ENCODE data around the gene WIPF1. TPM values are rescaled to one million over a fixed set of nuclear protein-coding genes. Genes with fewer than 3 reads are reported as not detected.

Gene WIPF1
- total and polyA plus RNA-seq, 4 experiments from 2014 or later: 79.2 to 484 (median 326) TPM

GRCh38 chr2:174522553-174522952, 75.1 kb downstream of the WIPF1 start:
- DNase-seq: peak in 2 of 5 donors; percentile 7 to 13
- H3K27ac ChIP-seq (ENCODE audit: low read depth, low read length): no peak overlapping the region
- ChIA-PET CTCF (ENCODE audit: partially characterized antibody) (interaction anchor here (0.7 to 10.2 kb wide), 13 partner anchors 9 to 172 kb away, joined by 3 to 169 read pairs (median 6); partner anchors contain the start of genes GPR155 and WIPF1), POLR2A (ENCODE audit: partially characterized antibody) (interaction anchor here (1.0 to 2.1 kb wide), 3 partner anchors 29 to 63 kb away, joined by 3 to 7 read pairs (median 6); partner anchors contain the start of gene GPR155)
- H3K9me3 Mint-ChIP-seq: peaks cover 0 to under 1% (median 0%) of the 10 kb centered on the region in 8 donors
- peaks cover 4 to 14% of the 10 kb centered on the region in 2 donors for H3K36me3 Mint-ChIP-seq
- H3K4me1 Mint-ChIP-seq: peaks cover 5 to 9% (median 8%) of the 10 kb centered on the region in 4 donors
- peaks cover 0 to 2% of the 10 kb centered on the region in 2 donors for H3K27me3 Mint-ChIP-seq
- no peaks in the 10 kb centered on the region for H3K4me1 ChIP-seq (ENCODE audit: insufficient read depth, low read length)
- H3K27me3 ChIP-seq (ENCODE audit: insufficient read depth, low read length): no peaks in the 10 kb centered on the region
- no peak overlapping the region for H3K27ac Mint-ChIP-seq
- H3K9me3 ChIP-seq (ENCODE audit: control insufficient read depth in 1 of 2, low read length in 2 of 2): no peaks in the 10 kb centered on the region
- no peak overlapping the region for H3K4me3 Mint-ChIP-seq
- H3K4me3 ChIP-seq (ENCODE audit: low read length in 2 of 2): no peak overlapping the region
- intact Hi-C loops (cut with micrococcal nuclease): loop anchor here (1.0 to 2.0 kb wide), 2 partner anchors 36 to 60 kb away; partner anchors contain the start of gene GPR155
- no peaks in the 10 kb centered on the region for H3K36me3 ChIP-seq (ENCODE audit: insufficient read depth, low read length)

- Mint-ChIP-seq H3K4me1 (peaks cover 4 to 12% (median 9%) of the 10 kb centered on the region in 4 donors), H3K36me3 (no peaks in the 10 kb centered on the region), H3K9me3 (no peaks in the 10 kb centered on the region), H3K27me3 (peaks cover 0 to 2% of the 10 kb centered on the region in 2 donors), H3K4me3 (no peak overlapping the region), H3K27ac (peak overlapping the region in 3 of 7 donors; percentile 12 to 39 (median 15))
- Histone ChIP-seq H3K4me1 (ENCODE audit: insufficient read depth, low read length) (peaks cover 3% of the 10 kb centered on the region), H3K27me3 (ENCODE audit: insufficient read depth, low read length) (no peaks in the 10 kb centered on the region), H3K27ac (ENCODE audit: low read depth, low read length) (no peak overlapping the region), H3K9me3 (ENCODE audit: control insufficient read depth in 1 of 2, low read length in 2 of 2) (no peaks in the 10 kb centered on the region), H3K4me3 (ENCODE audit: low read length in 2 of 2) (no peak overlapping the region), H3K36me3 (ENCODE audit: insufficient read depth, low read length) (no peaks in the 10 kb centered on the region)
- ChIA-PET POLR2A (ENCODE audit: partially characterized antibody) (interaction anchor here (2.3 kb wide), 1 partner anchor 25 kb away, joined by 8 read pairs; no protein-coding TSS in a partner anchor), CTCF (ENCODE audit: partially characterized antibody) (interaction anchor here (5.4 to 10.2 kb wide), 2 partner anchors 33 to 57 kb away, joined by 44 to 169 read pairs; partner anchors contain the start of gene GPR155)
- no peak for DNase-seq
- intact Hi-C loops (cut with micrococcal nuclease): no loop called here
These were observed 79.2 kb downstream of the WIPF1 start for GRCh38 chr2:174518395-174518794.

GRCh38 chr2:174516501-174517378, 80.9 kb downstream of the WIPF1 start:
- H3K4me1 ChIP-seq (ENCODE audit: insufficient read depth, low read length): peaks cover 12% of the 10 kb centered on the region
- Mint-ChIP-seq H3K27me3 (peaks cover 0 to 2% of the 10 kb centered on the region in 2 donors), H3K27ac (peak overlapping the region in 2 of 7 donors; percentile 2 to 65), H3K4me3 (peak overlapping the region in 1 of 8 donors; percentile 40), H3K36me3 (peaks cover 0 to 2% of the 10 kb centered on the region in 2 donors), H3K4me1 (peaks cover 9 to 23% (median 22%) of the 10 kb centered on the region in 4 donors), H3K9me3 (peaks cover 0 to 5% (median 1%) of the 10 kb centered on the region in 8 donors)
- no peak overlapping the region for H3K27ac ChIP-seq (ENCODE audit: low read depth, low read length)
- POLR2A ChIA-PET (ENCODE audit: partially characterized antibody): interaction anchor here (2.3 kb wide), 1 partner anchor 23 kb away, joined by 8 read pairs; no protein-coding TSS in a partner anchor
- no peaks in the 10 kb centered on the region for H3K36me3 ChIP-seq (ENCODE audit: insufficient read depth, low read length)
- no peak overlapping the region for H3K4me3 ChIP-seq (ENCODE audit: low read length in 2 of 2)
- no peaks in the 10 kb centered on the region for H3K27me3 ChIP-seq (ENCODE audit: insufficient read depth, low read length)
- no peaks in the 10 kb centered on the region for H3K9me3 ChIP-seq (ENCODE audit: control insufficient read depth in 1 of 2, low read length in 2 of 2)
- CTCF ChIA-PET (ENCODE audit: partially characterized antibody): interaction anchor here (10.2 kb wide), 1 partner anchor 55 kb away, joined by 169 read pairs; no protein-coding TSS in a partner anchor
- DNase-seq: no peak
- intact Hi-C loops (cut with micrococcal nuclease): no loop called here

GRCh38 chr2:174512345-174512744, 85.3 kb downstream of the WIPF1 start:
- Mint-ChIP-seq H3K27me3 (no peaks in the 10 kb centered on the region), H3K9me3 (peaks cover 0 to 31% (median 15%) of the 10 kb centered on the region in 8 donors), H3K4me3 (peak overlapping the region in 7 of 8 donors; percentile 36 to 78 (median 66)), H3K27ac (peak overlapping the region in 5 of 7 donors; percentile 3 to 76 (median 36)), H3K36me3 (peaks cover 5 to 14% of the 10 kb centered on the region in 2 donors), H3K4me1 (peaks cover 10 to 26% (median 21%) of the 10 kb centered on the region in 4 donors)
- no peak overlapping the region for H3K27ac ChIP-seq (ENCODE audit: low read depth, low read length)
- intact Hi-C loops (cut with micrococcal nuclease): no loop called here
- H3K36me3 ChIP-seq (ENCODE audit: insufficient read depth, low read length): no peaks in the 10 kb centered on the region
- H3K4me1 ChIP-seq (ENCODE audit: insufficient read depth, low read length): peaks cover 13% of the 10 kb centered on the region
- H3K27me3 ChIP-seq (ENCODE audit: insufficient read depth, low read length): no peaks in the 10 kb centered on the region
- ChIA-PET CTCF (ENCODE audit: partially characterized antibody) (interaction anchor here (1.2 to 1.6 kb wide), 2 partner anchors 17 to 49 kb away, joined by 3 to 6 read pairs; no protein-coding TSS in a partner anchor), POLR2A (ENCODE audit: partially characterized antibody) (interaction anchor here (0.6 to 1.3 kb wide), 3 partner anchors 19 to 27 kb away, joined by 3 to 5 read pairs (median 4); no protein-coding TSS in a partner anchor)
- H3K9me3 ChIP-seq (ENCODE audit: control insufficient read depth in 1 of 2, low read length in 2 of 2): peaks cover 0 to 5% of the 10 kb centered on the region in 2 donors
- no peak overlapping the region for H3K4me3 ChIP-seq (ENCODE audit: low read length in 2 of 2)
- no peak for DNase-seq

- POLR2A ChIA-PET (ENCODE audit: partially characterized antibody): interaction anchor here (1.2 to 1.3 kb wide), 2 partner anchors 19 to 26 kb away, joined by 3 to 5 read pairs; no protein-coding TSS in a partner anchor
- DNase-seq: no peak
- Mint-ChIP-seq H3K4me1 (peaks cover 9 to 22% (median 18%) of the 10 kb centered on the region in 4 donors), H3K27ac (peak overlapping the region in 3 of 7 donors; percentile 13 to 43 (median 25)), H3K36me3 (peaks cover 5 to 18% of the 10 kb centered on the region in 2 donors), H3K27me3 (no peaks in the 10 kb centered on the region), H3K4me3 (peak overlapping the region in 6 of 8 donors; percentile 46 to 78 (median 66)), H3K9me3 (peaks cover 0 to 35% (median 18%) of the 10 kb centered on the region in 8 donors)
- no peaks in the 10 kb centered on the region for H3K36me3 ChIP-seq (ENCODE audit: insufficient read depth, low read length)
- CTCF ChIA-PET (ENCODE audit: partially characterized antibody): interaction anchor here (1.1 to 1.6 kb wide), 3 partner anchors 17 to 50 kb away, joined by 3 to 6 read pairs (median 3); no protein-coding TSS in a partner anchor
- peaks cover 13% of the 10 kb centered on the region for H3K4me1 ChIP-seq (ENCODE audit: insufficient read depth, low read length)
- H3K27ac ChIP-seq (ENCODE audit: low read depth, low read length): no peak overlapping the region
- H3K9me3 ChIP-seq (ENCODE audit: control insufficient read depth in 1 of 2, low read length in 2 of 2): peaks cover 0 to 5% of the 10 kb centered on the region in 2 donors
- H3K4me3 ChIP-seq (ENCODE audit: low read length in 2 of 2): no peak overlapping the region
- intact Hi-C loops (cut with micrococcal nuclease): no loop called here
- H3K27me3 ChIP-seq (ENCODE audit: insufficient read depth, low read length): no peaks in the 10 kb centered on the region
These were observed 85.9 kb downstream of the WIPF1 start for GRCh38 chr2:174511580-174512260.

- Histone ChIP-seq H3K27ac (ENCODE audit: low read depth, low read length) (no peak overlapping the region), H3K4me3 (ENCODE audit: low read length in 2 of 2) (no peak overlapping the region), H3K9me3 (ENCODE audit: control insufficient read depth in 1 of 2, low read length in 2 of 2) (peaks cover 0 to 5% of the 10 kb centered on the region in 2 donors), H3K36me3 (ENCODE audit: insufficient read depth, low read length) (no peaks in the 10 kb centered on the region), H3K4me1 (ENCODE audit: insufficient read depth, low read length) (peaks cover 9% of the 10 kb centered on the region), H3K27me3 (ENCODE audit: insufficient read depth, low read length) (no peaks in the 10 kb centered on the region)
- H3K4me1 Mint-ChIP-seq: peaks cover 9 to 17% (median 14%) of the 10 kb centered on the region in 4 donors
- intact Hi-C loops (cut with micrococcal nuclease): no loop called here
- H3K4me3 Mint-ChIP-seq: no peak overlapping the region
- CTCF ChIA-PET (ENCODE audit: partially characterized antibody): interaction anchor here (1.1 to 1.3 kb wide), 2 partner anchors 12 to 49 kb away, joined by 3 to 4 read pairs; no protein-coding TSS in a partner anchor
- H3K27ac Mint-ChIP-seq: no peak overlapping the region
- peaks cover 5 to 22% of the 10 kb centered on the region in 2 donors for H3K36me3 Mint-ChIP-seq
- no peaks in the 10 kb centered on the region for H3K27me3 Mint-ChIP-seq
- no peak for DNase-seq
- peaks cover 0 to 35% (median 19%) of the 10 kb centered on the region in 8 donors for H3K9me3 Mint-ChIP-seq
- POLR2A ChIA-PET (ENCODE audit: partially characterized antibody): no interaction called here
These were observed 86.9 kb downstream of the WIPF1 start for GRCh38 chr2:174510583-174511189.

Data from CD4-positive, alpha-beta memory T cell (primary cell).